ENCODE results near the gene GIMAP6.

GIMAP6 gene

GRCh38 chr7:150631084-150631826 is 930 bp downstream of the GIMAP6 start:
- H2AFZ ChIP-seq (ENCODE audit: insufficient read depth, low read length, poor library complexity) = no peak overlapping the region
- H2BK5ac ChIP-seq (ENCODE audit: low read depth, low read length, poor library complexity) = no peak overlapping the region
- no CpG with 5 or more reads among the region's 8 CpGs for WGBS (ENCODE audit: extremely low coverage, insufficient coverage, insufficient read length)
- H3K27me3 ChIP-seq (ENCODE audit: insufficient read depth, low read length) = no peaks in the 10 kb centered on the region
- no peaks in the 10 kb centered on the region for H3K36me3 ChIP-seq (ENCODE audit: control insufficient read depth in 1 of 2, insufficient read depth in 2 of 2, low read length in 2 of 2)
- no peak overlapping the region for H2AK5ac ChIP-seq (ENCODE audit: low read length)
- no peak overlapping the region for H3K9ac ChIP-seq (ENCODE audit: low read length)
- no peaks in the 10 kb centered on the region for H3K79me1 ChIP-seq (ENCODE audit: low read length)
- H3K18ac ChIP-seq (ENCODE audit: low read length) = no peak overlapping the region
- no peak overlapping the region for H3K4me3 ChIP-seq (ENCODE audit: low read depth, low read length)
- no peak overlapping the region for H2BK120ac ChIP-seq (ENCODE audit: insufficient read depth, low read length, poor library complexity)
- H3K9me3 ChIP-seq (ENCODE audit: insufficient read depth, low read depth, low read length) = peaks cover 3% of the 10 kb centered on the region
- no peak overlapping the region for H3K4ac ChIP-seq (ENCODE audit: low read depth, low read length)
- no peaks in the 10 kb centered on the region for H3K4me1 ChIP-seq (ENCODE audit: control insufficient read depth in 1 of 2, insufficient read depth in 2 of 2, low read length in 2 of 2)
- no peak overlapping the region for H3K27ac ChIP-seq (ENCODE audit: low read depth, low read length)
- H4K91ac ChIP-seq (ENCODE audit: low read depth, low read length) = no peak overlapping the region
- DNase-seq = no peak
- H3K79me2 ChIP-seq (ENCODE audit: control insufficient read depth, insufficient read depth, low read length, poor library complexity) = no peaks in the 10 kb centered on the region
- H3K4me2 ChIP-seq (ENCODE audit: low read length) = no peak overlapping the region
- H3K23ac ChIP-seq (ENCODE audit: low read length) = no peak overlapping the region
- H2BK12ac ChIP-seq (ENCODE audit: low read length) = no peak overlapping the region
- H4K12ac ChIP-seq (ENCODE audit: low read depth, low read length) = no peak overlapping the region
- no peak overlapping the region for H4K8ac ChIP-seq (ENCODE audit: low read depth, low read length)
- H3K14ac ChIP-seq (ENCODE audit: low read length) = no peak overlapping the region

GRCh38 chr7:150629347-150629746 is 2.8 kb downstream of the GIMAP6 start:
- Histone ChIP-seq H3K23ac (ENCODE audit: low read length) (no peak overlapping the region), H3K36me3 (ENCODE audit: control insufficient read depth in 1 of 2, insufficient read depth in 2 of 2, low read length in 2 of 2) (no peaks in the 10 kb centered on the region), H2AK5ac (ENCODE audit: low read length) (no peak overlapping the region), H3K27me3 (ENCODE audit: insufficient read depth, low read length) (no peaks in the 10 kb centered on the region), H3K9me3 (ENCODE audit: insufficient read depth, low read depth, low read length) (peaks cover 3% of the 10 kb centered on the region), H3K79me1 (ENCODE audit: low read length) (no peaks in the 10 kb centered on the region), H3K9ac (ENCODE audit: low read length) (no peak overlapping the region), H3K14ac (ENCODE audit: low read length) (no peak overlapping the region), H2BK5ac (ENCODE audit: low read depth, low read length, poor library complexity) (no peak overlapping the region), H2BK120ac (ENCODE audit: insufficient read depth, low read length, poor library complexity) (no peak overlapping the region), H2BK12ac (ENCODE audit: low read length) (no peak overlapping the region), H3K4me3 (ENCODE audit: low read depth, low read length) (no peak overlapping the region), H3K18ac (ENCODE audit: low read length) (no peak overlapping the region), H3K27ac (ENCODE audit: low read depth, low read length) (no peak overlapping the region), H3K79me2 (ENCODE audit: control insufficient read depth, insufficient read depth, low read length, poor library complexity) (no peaks in the 10 kb centered on the region), H3K4me1 (ENCODE audit: control insufficient read depth in 1 of 2, insufficient read depth in 2 of 2, low read length in 2 of 2) (no peaks in the 10 kb centered on the region), H4K8ac (ENCODE audit: low read depth, low read length) (no peak overlapping the region), H2AFZ (ENCODE audit: insufficient read depth, low read length, poor library complexity) (no peak overlapping the region), H4K91ac (ENCODE audit: low read depth, low read length) (no peak overlapping the region), H3K4me2 (ENCODE audit: low read length) (no peak overlapping the region), H4K12ac (ENCODE audit: low read depth, low read length) (no peak overlapping the region), H3K4ac (ENCODE audit: low read depth, low read length) (no peak overlapping the region)
- WGBS (ENCODE audit: extremely low coverage, insufficient coverage, insufficient read length) = no CpG with 5 or more reads among the region's 9 CpGs
- DNase-seq = no peak

GRCh38 chr7:150627959-150628358 is 4.2 kb downstream of the GIMAP6 start:
- H3K79me1 ChIP-seq (ENCODE audit: low read length) = no peaks in the 10 kb centered on the region
- H3K14ac ChIP-seq (ENCODE audit: low read length) = no peak overlapping the region
- H3K23ac ChIP-seq (ENCODE audit: low read length) = no peak overlapping the region
- no peak overlapping the region for H3K4me2 ChIP-seq (ENCODE audit: low read length)
- H4K8ac ChIP-seq (ENCODE audit: low read depth, low read length) = no peak overlapping the region
- H4K12ac ChIP-seq (ENCODE audit: low read depth, low read length) = no peak overlapping the region
- no peak overlapping the region for H3K9ac ChIP-seq (ENCODE audit: low read length)
- no peaks in the 10 kb centered on the region for H3K4me1 ChIP-seq (ENCODE audit: control insufficient read depth in 1 of 2, insufficient read depth in 2 of 2, low read length in 2 of 2)
- peaks cover 3% of the 10 kb centered on the region for H3K9me3 ChIP-seq (ENCODE audit: insufficient read depth, low read depth, low read length)
- H2AK5ac ChIP-seq (ENCODE audit: low read length) = no peak overlapping the region
- no peak overlapping the region for H2AFZ ChIP-seq (ENCODE audit: insufficient read depth, low read length, poor library complexity)
- no peak overlapping the region for H4K91ac ChIP-seq (ENCODE audit: low read depth, low read length)
- H3K36me3 ChIP-seq (ENCODE audit: control insufficient read depth in 1 of 2, insufficient read depth in 2 of 2, low read length in 2 of 2) = no peaks in the 10 kb centered on the region
- no CpG with 5 or more reads among the region's 18 CpGs for WGBS (ENCODE audit: extremely low coverage, insufficient coverage, insufficient read length)
- H3K27me3 ChIP-seq (ENCODE audit: insufficient read depth, low read length) = no peaks in the 10 kb centered on the region
- no peaks in the 10 kb centered on the region for H3K79me2 ChIP-seq (ENCODE audit: control insufficient read depth, insufficient read depth, low read length, poor library complexity)
- H3K27ac ChIP-seq (ENCODE audit: low read depth, low read length) = no peak overlapping the region
- no peak overlapping the region for H3K4ac ChIP-seq (ENCODE audit: low read depth, low read length)
- H2BK5ac ChIP-seq (ENCODE audit: low read depth, low read length, poor library complexity) = no peak overlapping the region
- DNase-seq = no peak
- no peak overlapping the region for H2BK12ac ChIP-seq (ENCODE audit: low read length)
- no peak overlapping the region for H2BK120ac ChIP-seq (ENCODE audit: insufficient read depth, low read length, poor library complexity)
- H3K4me3 ChIP-seq (ENCODE audit: low read depth, low read length) = no peak overlapping the region
- H3K18ac ChIP-seq (ENCODE audit: low read length) = no peak overlapping the region

- no peak overlapping the region for H2BK120ac ChIP-seq (ENCODE audit: insufficient read depth, low read length, poor library complexity)
- no peak overlapping the region for H3K23ac ChIP-seq (ENCODE audit: low read length)
- no peaks in the 10 kb centered on the region for H3K36me3 ChIP-seq (ENCODE audit: control insufficient read depth in 1 of 2, insufficient read depth in 2 of 2, low read length in 2 of 2)
- H2AFZ ChIP-seq (ENCODE audit: insufficient read depth, low read length, poor library complexity) = no peak overlapping the region
- no peak overlapping the region for H4K8ac ChIP-seq (ENCODE audit: low read depth, low read length)
- no peaks in the 10 kb centered on the region for H3K79me2 ChIP-seq (ENCODE audit: control insufficient read depth, insufficient read depth, low read length, poor library complexity)
- H3K4me2 ChIP-seq (ENCODE audit: low read length) = no peak overlapping the region
- H3K9me3 ChIP-seq (ENCODE audit: insufficient read depth, low read depth, low read length) = peaks cover 3% of the 10 kb centered on the region
- H3K27me3 ChIP-seq (ENCODE audit: insufficient read depth, low read length) = no peaks in the 10 kb centered on the region
- no peak overlapping the region for H4K91ac ChIP-seq (ENCODE audit: low read depth, low read length)
- H3K79me1 ChIP-seq (ENCODE audit: low read length) = no peaks in the 10 kb centered on the region
- no peak overlapping the region for H3K18ac ChIP-seq (ENCODE audit: low read length)
- no peaks in the 10 kb centered on the region for H3K4me1 ChIP-seq (ENCODE audit: control insufficient read depth in 1 of 2, insufficient read depth in 2 of 2, low read length in 2 of 2)
- H3K4me3 ChIP-seq (ENCODE audit: low read depth, low read length) = no peak overlapping the region
- H3K9ac ChIP-seq (ENCODE audit: low read length) = no peak overlapping the region
- no CpG with 5 or more reads among the region's 4 CpGs for WGBS (ENCODE audit: extremely low coverage, insufficient coverage, insufficient read length)
- no peak overlapping the region for H2AK5ac ChIP-seq (ENCODE audit: low read length)
- no peak overlapping the region for H3K27ac ChIP-seq (ENCODE audit: low read depth, low read length)
- no peak overlapping the region for H3K4ac ChIP-seq (ENCODE audit: low read depth, low read length)
- no peak overlapping the region for H2BK5ac ChIP-seq (ENCODE audit: low read depth, low read length, poor library complexity)
- no peak overlapping the region for H4K12ac ChIP-seq (ENCODE audit: low read depth, low read length)
- no peak overlapping the region for H2BK12ac ChIP-seq (ENCODE audit: low read length)
- no peak overlapping the region for H3K14ac ChIP-seq (ENCODE audit: low read length)
- no peak for DNase-seq
These were observed 5.5 kb downstream of the GIMAP6 start for GRCh38 chr7:150626696-150627095.

Data from trophoblast cell (in vitro differentiated cells and primary cell).